WTC11 (cell line): ENCODE results near the gene AGO4.

ENCODE experiments used
- ATF3 ChIP-seq: sonication (generic); formaldehyde crosslinking; conservative IDR thresholded peaks from 2 replicates; pipeline ENCODE4 v1.8.1; 2022; ENCODE audit warnings: mild to moderate bottlenecking, missing genetic modification reagents
- CREB1 ChIP-seq: sonication (generic); formaldehyde crosslinking; IDR thresholded peaks from 2 replicates; pipeline ENCODE4 v1.8.0; 2023; ENCODE audit warnings: mild to moderate bottlenecking, missing genetic modification reagents
- CREM ChIP-seq: sonication (generic); formaldehyde crosslinking; IDR thresholded peaks from 2 replicates; pipeline ENCODE4 v1.8.1; 2022; ENCODE audit warnings: mild to moderate bottlenecking, missing genetic modification reagents, moderate library complexity
- CTCF ChIP-seq: fragments of 200-600 bp; IDR thresholded peaks from 2 replicates; pipeline ENCODE4 v1.8.0; 2022; ENCODE audit warnings: antibody characterized with exemption
- E2F5 ChIP-seq: sonication (generic); formaldehyde crosslinking; IDR thresholded peaks from 2 replicates; pipeline ENCODE4 v1.8.1; 2022; ENCODE audit warnings: mild to moderate bottlenecking, moderate library complexity, missing genetic modification reagents
- FOXP4 ChIP-seq: sonication (generic); formaldehyde crosslinking; IDR thresholded peaks from 2 replicates; pipeline ENCODE4 v1.8.0; 2022; ENCODE audit warnings: mild to moderate bottlenecking, missing genetic modification reagents
- GRHL2 ChIP-seq: fragments of 250-450 bp; sonication (Bioruptor Pico); IDR thresholded peaks from 2 replicates; pipeline ENCODE4 v1.8.0; 2022; ENCODE audit warnings: mild to moderate bottlenecking, moderate library complexity; ENCODE audit not compliant: insufficient replicate concordance, severe bottlenecking
- USF2 ChIP-seq: sonication (generic); formaldehyde crosslinking; IDR thresholded peaks from 2 replicates; pipeline ENCODE4 v1.8.1; 2023; ENCODE audit warnings: mild to moderate bottlenecking, missing genetic modification reagents, moderate library complexity

- TF ChIP-seq GRHL2 (CRISPR knock-in tag) (no peak), USF2 (CRISPR knock-in tag) (no peak), E2F5 (CRISPR knock-in tag) (no peak), CREB1 (CRISPR knock-in tag) (no peak), CREM (no peak), CTCF (no peak), ATF3 (CRISPR knock-in tag) (no peak), FOXP4 (CRISPR knock-in tag) (no peak)
These were observed 28.9 kb downstream of the AGO4 start for GRCh38 chr1:35836734-35837133.
